Embryonic facial prominence (tissue), 1 donor: ENCODE measurements around the gene LDLRAD4.
"Not testable (repeated sequence)": the region's sequence is repeated elsewhere in the genome, so short reads cannot be mapped to it uniquely, and the experiment has no call there.

Experiments used
- DNase-seq: peaks from one replicate; pipeline ENCODE4 v3.0.0-alpha.2; 2016; ENCODE audit errors: extremely low spot score

The LDLRAD4 gene

DNA sequence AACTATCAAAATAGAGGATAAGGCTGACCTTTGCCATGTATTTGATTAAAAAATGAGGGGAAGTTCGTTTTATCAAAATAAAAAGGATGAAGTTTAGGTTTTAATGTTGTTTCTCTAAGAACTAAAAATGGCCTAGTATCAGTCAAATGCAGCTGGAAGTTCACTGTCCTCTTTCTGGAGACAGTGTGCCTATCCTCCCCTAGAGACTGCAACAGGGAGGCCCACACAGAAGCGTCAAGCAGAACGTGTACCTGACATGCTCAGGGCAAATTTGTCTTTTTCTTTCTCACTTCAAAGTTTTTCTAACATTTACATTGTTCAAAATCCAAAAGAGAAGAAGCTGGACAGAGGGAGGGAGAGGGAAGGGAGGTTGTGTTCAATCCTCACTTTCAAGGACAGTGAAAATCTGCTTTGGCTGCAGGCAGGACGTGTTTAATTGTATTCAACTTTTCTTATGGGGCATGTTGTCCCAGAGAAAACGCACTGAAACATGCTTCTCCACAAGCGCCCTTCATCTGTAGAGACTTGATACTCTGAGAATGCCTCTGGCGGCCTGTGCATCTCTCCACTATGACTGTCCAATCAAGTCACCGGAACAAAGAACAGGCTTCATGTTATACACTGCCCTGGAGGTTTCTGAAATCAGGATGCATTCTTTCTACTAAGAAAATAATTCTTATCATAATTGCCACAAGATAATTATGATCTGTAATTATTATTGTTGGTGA is 442.7 kb downstream of the LDLRAD4 start:
- no peak for DNase-seq

- DNase-seq, result no peak
Observed at GRCh38 chr18:13661779-13662256, 443.3 kb downstream of the LDLRAD4 start.

DNA sequence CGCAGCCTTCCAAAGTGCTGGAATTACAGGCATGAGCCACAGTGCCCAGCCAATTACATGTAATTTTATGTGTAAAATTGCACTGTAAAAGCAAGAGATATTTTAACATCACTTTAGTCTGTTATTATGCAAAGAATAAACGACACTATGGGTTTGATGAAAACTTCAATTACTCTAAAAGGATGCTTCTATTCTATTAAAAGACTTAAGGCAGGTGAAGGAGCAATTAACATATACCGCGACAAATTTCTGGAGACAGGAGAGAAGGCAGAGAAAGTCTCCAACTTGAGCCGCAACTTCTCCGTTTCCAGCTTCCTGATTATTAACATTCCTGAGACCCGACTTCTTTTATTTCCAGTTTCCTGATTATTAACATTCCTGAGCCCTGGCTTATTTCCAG is 454.1 kb downstream of the LDLRAD4 start:
- no peak for DNase-seq

DNA sequence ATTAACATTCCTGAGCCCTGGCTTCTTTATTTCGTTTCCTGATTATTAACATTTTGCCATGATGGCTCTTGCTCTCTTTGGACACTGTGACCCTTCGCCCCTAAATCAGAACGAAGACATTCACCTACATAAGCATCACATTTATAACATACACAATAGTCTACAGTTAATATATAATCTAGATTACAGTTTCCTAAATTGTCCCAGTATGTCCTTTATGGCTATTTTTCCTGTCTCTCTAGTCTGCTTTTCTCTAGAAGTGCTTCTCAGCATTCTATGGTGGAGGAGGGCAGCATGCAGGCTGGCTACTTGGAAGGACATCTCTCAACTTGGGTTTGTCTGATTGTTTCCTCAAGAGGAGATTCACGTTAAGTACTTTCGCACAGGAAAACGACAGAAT is 457.9 kb downstream of the LDLRAD4 start:
- DNase-seq, result no peak

DNA sequence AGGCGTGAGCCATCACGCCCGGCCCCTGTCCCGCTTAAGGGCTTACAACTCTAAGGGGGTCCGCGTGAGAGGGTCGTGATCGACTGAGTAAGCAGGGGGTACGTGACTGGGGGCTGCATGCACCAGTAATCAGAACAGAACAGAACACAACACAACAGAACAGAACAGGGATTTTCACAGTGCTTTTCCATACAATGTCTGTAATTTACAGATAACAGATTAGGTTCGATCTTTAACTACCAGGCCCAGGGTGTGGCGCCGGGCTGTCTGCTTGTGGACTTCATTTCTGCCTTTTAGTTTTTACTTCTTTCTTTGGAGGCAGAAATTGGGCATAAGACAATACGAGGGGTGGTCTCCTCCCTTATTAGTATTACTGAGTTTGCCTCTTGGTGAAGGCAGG is 458.8 kb downstream of the LDLRAD4 start:
- DNase-seq, result not testable (repeated sequence)

DNA sequence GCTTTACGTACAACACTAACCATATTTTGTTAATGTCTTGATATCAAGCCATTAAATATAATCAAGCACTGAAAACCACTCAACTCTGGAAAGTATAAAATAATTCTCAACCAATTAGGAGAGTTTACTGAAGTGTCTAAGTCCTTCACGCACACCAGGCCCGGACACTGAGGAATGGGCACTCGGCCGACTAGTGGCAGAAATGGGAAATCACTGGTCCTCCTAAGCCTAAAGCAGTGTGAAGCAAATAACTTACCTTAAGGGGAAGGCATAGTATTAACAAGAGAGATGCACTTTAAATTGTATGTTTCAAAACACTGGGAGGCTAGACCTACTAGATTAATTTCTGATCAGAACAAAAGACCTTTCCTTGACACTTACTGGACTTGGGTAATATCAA is 462.1 kb downstream of the LDLRAD4 start:
- DNase-seq, result no peak

- no peak for DNase-seq
Observed at GRCh38 chr18:13681701-13682100, 463.1 kb downstream of the LDLRAD4 start.

DNA sequence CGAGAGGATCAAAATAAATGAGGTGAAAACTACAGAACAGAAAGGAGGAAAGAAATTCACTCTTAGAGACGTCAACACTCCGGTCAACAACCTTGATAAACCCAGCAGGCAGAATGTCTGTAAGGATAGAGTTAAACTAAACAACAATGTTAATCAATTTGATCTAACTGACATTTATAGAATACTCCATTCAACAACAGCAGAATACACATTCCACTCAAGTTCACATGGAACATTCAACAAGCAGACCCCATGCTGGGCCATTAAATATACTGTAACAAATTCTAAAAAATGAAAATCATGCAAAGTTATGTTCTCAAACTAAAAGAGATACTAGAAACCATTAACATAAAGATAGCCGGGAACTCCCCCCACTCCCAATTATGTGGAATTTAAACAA is 466.0 kb downstream of the LDLRAD4 start:
- DNase-seq, result no peak

- DNase-seq, result no peak
Observed at GRCh38 chr18:13688191-13689136, 469.9 kb downstream of the LDLRAD4 start.

DNA sequence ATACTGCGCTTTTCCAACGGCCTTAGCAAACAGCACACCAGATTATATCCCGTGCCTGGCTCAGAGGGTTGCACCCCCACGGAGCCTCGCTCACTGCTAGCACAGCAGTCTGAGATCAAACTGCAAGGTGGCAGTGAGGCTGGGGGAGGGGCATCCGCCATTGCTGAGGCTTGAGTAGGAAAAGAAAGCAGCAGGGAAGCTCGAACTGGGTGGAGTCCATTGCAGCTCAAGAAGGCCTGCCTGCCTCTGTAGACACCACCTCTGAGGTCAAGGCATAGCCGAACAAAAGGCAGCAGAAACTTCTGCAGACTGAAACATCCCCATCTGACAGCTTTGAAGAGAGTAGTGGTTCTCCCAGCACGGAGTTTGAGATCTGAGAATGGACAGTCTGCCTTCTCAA is 471.5 kb downstream of the LDLRAD4 start:
- DNase-seq, result not testable (repeated sequence)

DNA sequence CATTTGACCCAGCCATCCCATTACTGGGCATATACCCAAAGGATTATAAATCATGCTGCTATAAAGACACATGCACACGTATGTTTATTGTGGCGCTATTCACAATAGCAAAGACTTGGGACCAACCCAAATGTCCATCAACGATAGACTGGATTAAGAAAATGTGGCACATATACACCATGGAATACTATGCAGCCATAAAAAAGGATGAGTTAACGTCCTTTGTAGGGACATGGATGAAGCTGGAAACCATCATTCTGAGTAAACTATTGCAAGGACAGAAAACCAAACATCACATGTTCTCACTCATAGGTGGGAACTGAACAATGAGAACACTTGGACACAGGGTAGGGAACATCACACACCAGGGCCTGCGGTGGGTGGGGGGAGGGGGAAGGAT is 476.8 kb downstream of the LDLRAD4 start:
- DNase-seq, result not testable (repeated sequence)

DNA sequence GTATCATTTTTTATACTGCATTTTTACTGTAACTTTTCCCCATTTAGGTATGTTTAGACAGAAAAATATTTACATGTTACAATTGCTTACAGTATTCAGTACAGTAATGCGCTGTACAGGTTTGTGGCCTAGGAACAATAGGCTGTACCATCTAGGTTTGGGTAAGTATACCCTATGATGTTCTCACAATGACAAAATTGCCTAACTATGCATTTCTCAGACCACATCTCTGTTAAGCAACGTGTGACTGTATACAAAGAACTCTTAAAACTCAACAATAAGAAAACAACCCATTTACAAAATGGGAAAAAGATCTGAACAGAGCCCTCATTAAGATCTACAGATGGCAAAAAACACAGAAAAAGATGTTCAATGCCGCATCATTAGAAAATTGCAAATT is 478.4 kb downstream of the LDLRAD4 start:
- DNase-seq, result no peak

- DNase-seq, result no peak
Observed at GRCh38 chr18:13700153-13700552, 481.6 kb downstream of the LDLRAD4 start.
